Measurements from ENCODE around the gene SCARF2.

SCARF2 gene

GRCh38 chr22:20450551-20450906 is 12.9 kb upstream of the SCARF2 start:
- H3K9ac ChIP-seq (ENCODE audit: low read length in 2 of 2): no peak overlapping the region
- no peaks in the 10 kb centered on the region for H3K4me1 ChIP-seq (ENCODE audit: control insufficient read depth, insufficient read depth, low read length)
- no peaks in the 10 kb centered on the region for H3K9me3 ChIP-seq (ENCODE audit: control insufficient read depth in 2 of 2, low read length in 2 of 2)
- H3K27me3 ChIP-seq (ENCODE audit: control insufficient read depth in 1 of 2, insufficient read depth in 2 of 2, low read length in 2 of 2): no peaks in the 10 kb centered on the region
- peaks cover 7 to 12% of the 10 kb centered on the region in 2 donors for H3K36me3 ChIP-seq (ENCODE audit: control insufficient read depth in 2 of 2, insufficient read depth in 2 of 2, low read length in 2 of 2)
- no peak overlapping the region for H3K4me3 ChIP-seq (ENCODE audit: low read length in 2 of 2)
- no peak overlapping the region for H3K27ac ChIP-seq (ENCODE audit: low read length)

- Histone ChIP-seq H3K9ac (ENCODE audit: low read length in 2 of 2) (no peak overlapping the region), H3K27ac (ENCODE audit: low read length) (no peak overlapping the region), H3K4me3 (ENCODE audit: low read length in 2 of 2) (no peak overlapping the region), H3K27me3 (ENCODE audit: control insufficient read depth in 1 of 2, insufficient read depth in 2 of 2, low read length in 2 of 2) (no peaks in the 10 kb centered on the region), H3K36me3 (ENCODE audit: control insufficient read depth in 2 of 2, insufficient read depth in 2 of 2, low read length in 2 of 2) (peaks cover 7 to 12% of the 10 kb centered on the region in 2 donors), H3K9me3 (ENCODE audit: control insufficient read depth in 2 of 2, low read length in 2 of 2) (no peaks in the 10 kb centered on the region), H3K4me1 (ENCODE audit: control insufficient read depth, insufficient read depth, low read length) (no peaks in the 10 kb centered on the region)
Measured at GRCh38 chr22:20449819-20450550, 12.4 kb upstream of the SCARF2 start.

DNA sequence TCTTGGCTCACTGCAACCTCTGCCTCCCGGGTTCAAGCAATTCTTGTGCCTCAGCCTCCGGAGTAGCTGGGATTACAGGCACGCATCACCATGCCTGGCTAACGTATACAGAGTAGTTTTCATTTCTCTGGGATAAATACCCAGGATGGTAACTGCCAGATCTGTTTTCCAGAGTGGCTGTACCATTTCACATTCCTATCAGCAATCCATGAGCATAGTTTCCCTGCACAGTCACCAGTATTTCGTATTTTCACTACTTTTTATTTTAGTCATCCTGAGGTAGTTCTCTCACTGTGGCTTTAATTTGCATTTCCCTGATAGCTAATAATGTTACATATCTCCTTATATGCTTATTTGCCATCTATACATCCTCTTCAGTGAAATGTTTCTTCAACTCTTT is 11.0 kb upstream of the SCARF2 start:
- Histone ChIP-seq H3K36me3 (ENCODE audit: control insufficient read depth in 2 of 2, insufficient read depth in 2 of 2, low read length in 2 of 2) (peaks cover 16% of the 10 kb centered on the region in 2 donors), H3K27ac (ENCODE audit: low read length) (no peak overlapping the region), H3K9ac (ENCODE audit: low read length in 2 of 2) (no peak overlapping the region), H3K4me1 (ENCODE audit: control insufficient read depth, insufficient read depth, low read length) (no peaks in the 10 kb centered on the region), H3K9me3 (ENCODE audit: control insufficient read depth in 2 of 2, low read length in 2 of 2) (no peaks in the 10 kb centered on the region), H3K4me3 (ENCODE audit: low read length in 2 of 2) (no peak overlapping the region), H3K27me3 (ENCODE audit: control insufficient read depth in 1 of 2, insufficient read depth in 2 of 2, low read length in 2 of 2) (no peaks in the 10 kb centered on the region)

- H3K36me3 ChIP-seq (ENCODE audit: control insufficient read depth in 2 of 2, insufficient read depth in 2 of 2, low read length in 2 of 2): peaks cover 19 to 22% of the 10 kb centered on the region in 2 donors
Measured at GRCh38 chr22:20446383-20446970, 8.9 kb upstream of the SCARF2 start.

DNA sequence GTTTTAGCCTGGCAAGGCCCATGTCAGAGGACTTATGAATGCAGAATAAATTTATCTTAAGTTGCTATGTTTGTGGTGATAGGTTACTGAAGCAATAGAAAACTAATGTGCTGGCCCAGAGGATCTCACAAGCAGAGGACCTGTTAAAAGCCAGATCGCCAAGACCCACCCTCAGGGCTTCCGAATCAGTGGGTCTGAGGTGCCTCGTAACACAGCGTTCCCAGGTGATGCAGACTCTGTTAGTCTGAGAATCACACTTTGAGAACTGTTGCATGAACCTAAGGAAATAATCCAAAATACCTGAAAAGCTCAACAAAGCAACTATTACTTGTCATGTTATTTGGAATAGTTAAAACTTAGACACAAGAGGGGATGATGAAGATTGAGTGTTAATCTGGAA is 6.7 kb upstream of the SCARF2 start:
- no peak overlapping the region for H3K9ac ChIP-seq (ENCODE audit: low read length in 2 of 2)
- H3K9me3 ChIP-seq (ENCODE audit: control insufficient read depth in 2 of 2, low read length in 2 of 2): no peaks in the 10 kb centered on the region
- H3K36me3 ChIP-seq (ENCODE audit: control insufficient read depth in 2 of 2, insufficient read depth in 2 of 2, low read length in 2 of 2): peaks cover 19 to 20% of the 10 kb centered on the region in 2 donors
- no peaks in the 10 kb centered on the region for H3K4me1 ChIP-seq (ENCODE audit: control insufficient read depth, insufficient read depth, low read length)
- no peak overlapping the region for H3K4me3 ChIP-seq (ENCODE audit: low read length in 2 of 2)
- H3K27ac ChIP-seq (ENCODE audit: low read length): no peak overlapping the region
- no peaks in the 10 kb centered on the region for H3K27me3 ChIP-seq (ENCODE audit: control insufficient read depth in 1 of 2, insufficient read depth in 2 of 2, low read length in 2 of 2)

More at GRCh38 chr22:20446383-20446970, 8.9 kb upstream of the SCARF2 start:
- Histone ChIP-seq H3K9me3 (ENCODE audit: control insufficient read depth in 2 of 2, low read length in 2 of 2) (no peaks in the 10 kb centered on the region), H3K4me1 (ENCODE audit: control insufficient read depth, insufficient read depth, low read length) (no peaks in the 10 kb centered on the region), H3K27ac (ENCODE audit: low read length) (no peak overlapping the region), H3K27me3 (ENCODE audit: control insufficient read depth in 1 of 2, insufficient read depth in 2 of 2, low read length in 2 of 2) (no peaks in the 10 kb centered on the region), H3K9ac (ENCODE audit: low read length in 2 of 2) (no peak overlapping the region), H3K4me3 (ENCODE audit: low read length in 2 of 2) (no peak overlapping the region)

- H3K36me3 ChIP-seq (ENCODE audit: control insufficient read depth in 2 of 2, insufficient read depth in 2 of 2, low read length in 2 of 2): peaks cover 19 to 20% of the 10 kb centered on the region in 2 donors
- peaks cover 10% of the 10 kb centered on the region for H3K4me1 ChIP-seq (ENCODE audit: control insufficient read depth, insufficient read depth, low read length)
- no peaks in the 10 kb centered on the region for H3K9me3 ChIP-seq (ENCODE audit: control insufficient read depth in 2 of 2, low read length in 2 of 2)
- no peaks in the 10 kb centered on the region for H3K27me3 ChIP-seq (ENCODE audit: control insufficient read depth in 1 of 2, insufficient read depth in 2 of 2, low read length in 2 of 2)
- no peak overlapping the region for H3K27ac ChIP-seq (ENCODE audit: low read length)
- no peak overlapping the region for H3K9ac ChIP-seq (ENCODE audit: low read length in 2 of 2)
- H3K4me3 ChIP-seq (ENCODE audit: low read length in 2 of 2): no peak overlapping the region
Measured at GRCh38 chr22:20442485-20443284, 5.1 kb upstream of the SCARF2 start.

- Histone ChIP-seq H3K27me3 (ENCODE audit: control insufficient read depth in 1 of 2, insufficient read depth in 2 of 2, low read length in 2 of 2) (no peaks in the 10 kb centered on the region), H3K27ac (ENCODE audit: low read length) (no peak overlapping the region), H3K9me3 (ENCODE audit: control insufficient read depth in 2 of 2, low read length in 2 of 2) (no peaks in the 10 kb centered on the region), H3K4me3 (ENCODE audit: low read length in 2 of 2) (no peak overlapping the region), H3K36me3 (ENCODE audit: control insufficient read depth in 2 of 2, insufficient read depth in 2 of 2, low read length in 2 of 2) (peaks cover 19 to 20% of the 10 kb centered on the region in 2 donors), H3K4me1 (ENCODE audit: control insufficient read depth, insufficient read depth, low read length) (peaks cover 15% of the 10 kb centered on the region), H3K9ac (ENCODE audit: low read length in 2 of 2) (no peak overlapping the region)
Measured at GRCh38 chr22:20441631-20442484, 4.2 kb upstream of the SCARF2 start.

GRCh38 chr22:20440637-20441591 is 3.3 kb upstream of the SCARF2 start:
- Histone ChIP-seq H3K9ac (ENCODE audit: low read length in 2 of 2) (no peak overlapping the region), H3K4me1 (ENCODE audit: control insufficient read depth, insufficient read depth, low read length) (peaks cover 25% of the 10 kb centered on the region), H3K27me3 (ENCODE audit: control insufficient read depth in 1 of 2, insufficient read depth in 2 of 2, low read length in 2 of 2) (no peaks in the 10 kb centered on the region), H3K27ac (ENCODE audit: low read length) (no peak overlapping the region), H3K36me3 (ENCODE audit: control insufficient read depth in 2 of 2, insufficient read depth in 2 of 2, low read length in 2 of 2) (peaks cover 13 to 20% of the 10 kb centered on the region in 2 donors), H3K9me3 (ENCODE audit: control insufficient read depth in 2 of 2, low read length in 2 of 2) (no peaks in the 10 kb centered on the region), H3K4me3 (ENCODE audit: low read length in 2 of 2) (no peak overlapping the region)

DNA sequence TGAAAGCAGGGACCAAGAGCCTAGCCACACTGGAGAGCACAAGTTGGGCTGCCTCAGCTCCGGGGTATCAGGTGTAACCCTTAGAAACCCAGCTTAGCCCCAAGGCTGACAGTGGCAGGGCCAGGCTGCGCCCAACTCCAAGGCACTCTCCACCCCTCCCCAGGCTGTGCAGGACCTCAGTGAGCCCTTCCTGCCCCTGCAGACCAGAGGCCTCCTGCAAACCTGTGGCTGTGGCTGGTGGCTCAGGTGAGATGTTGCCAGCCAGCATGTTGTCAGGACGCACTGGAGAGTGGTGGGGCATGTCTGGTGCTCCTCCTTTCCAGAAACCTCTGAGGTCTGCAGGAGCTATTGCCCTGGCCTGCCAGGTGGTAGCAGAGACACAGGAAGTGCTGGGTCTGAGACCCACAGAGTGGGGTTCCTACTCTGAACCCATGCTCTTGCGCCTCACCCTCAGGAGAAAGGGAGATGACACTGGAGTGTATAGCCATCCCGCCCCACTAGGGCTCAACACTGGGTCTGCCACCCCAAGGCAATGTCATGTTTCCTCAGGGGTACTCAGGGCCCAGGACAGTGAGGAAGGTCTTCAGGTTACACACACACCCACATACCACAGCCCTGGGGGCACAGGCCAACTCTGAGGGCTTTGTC is 2.4 kb upstream of the SCARF2 start:
- Histone ChIP-seq H3K36me3 (ENCODE audit: control insufficient read depth in 2 of 2, insufficient read depth in 2 of 2, low read length in 2 of 2) (peaks cover 11 to 20% of the 10 kb centered on the region in 2 donors), H3K4me1 (ENCODE audit: control insufficient read depth, insufficient read depth, low read length) (peaks cover 33% of the 10 kb centered on the region), H3K4me3 (ENCODE audit: low read length in 2 of 2) (no peak overlapping the region), H3K9me3 (ENCODE audit: control insufficient read depth in 2 of 2, low read length in 2 of 2) (no peaks in the 10 kb centered on the region), H3K27me3 (ENCODE audit: control insufficient read depth in 1 of 2, insufficient read depth in 2 of 2, low read length in 2 of 2) (no peaks in the 10 kb centered on the region), H3K9ac (ENCODE audit: low read length in 2 of 2) (no peak overlapping the region), H3K27ac (ENCODE audit: low read length) (no peak overlapping the region)

Measured in stomach smooth muscle (tissue), 2 donors.